GM23338 (cell line): ENCODE results near the gene KIF2C.

ENCODE experiments used
- EZH2 ChIP-seq: fragments of 200-600 bp; sonication (generic); IDR thresholded peaks from one replicate; pipeline ENCODE4 v1.8.0; 2017; ENCODE audit warnings: antibody characterized with exemption, mild to moderate bottlenecking, low read depth; ENCODE audit not compliant: unreplicated experiment
- POLR2AphosphoS5 ChIP-seq: IDR thresholded peaks from 2 replicates; pipeline ENCODE4 v1.6.1; 2016; ENCODE audit warnings: antibody characterized with exemption, low read depth
- ZNF114 ChIP-seq: fragments of 250-450 bp; sonication (Bioruptor Pico); IDR thresholded peaks from 2 replicates; pipeline ENCODE4 v1.5.0; 2020; ENCODE audit warnings: mild to moderate bottlenecking, moderate library complexity
- ZNF331 ChIP-seq: fragments of 250-450 bp; sonication (Bioruptor Pico); IDR thresholded peaks from 2 replicates; pipeline ENCODE4 v1.5.0; 2020; ENCODE audit warnings: low read depth, mild to moderate bottlenecking, moderate library complexity
- TF ChIP-seq, protein P1 (sequence below), 2 experiments: fragments of 200-600 bp in 1 of 2; sonication (generic) in 1 of 2; conservative IDR thresholded peaks; 2 replicates each; pipeline versions ENCODE4 v1.5.1 to v1.6.1; 2016 to 2017; ENCODE audit warnings: antibody characterized with exemption in 2 of 2, low read depth in 2 of 2, mild to moderate bottlenecking in 2 of 2, moderate library complexity in 1 of 2

DNA sequence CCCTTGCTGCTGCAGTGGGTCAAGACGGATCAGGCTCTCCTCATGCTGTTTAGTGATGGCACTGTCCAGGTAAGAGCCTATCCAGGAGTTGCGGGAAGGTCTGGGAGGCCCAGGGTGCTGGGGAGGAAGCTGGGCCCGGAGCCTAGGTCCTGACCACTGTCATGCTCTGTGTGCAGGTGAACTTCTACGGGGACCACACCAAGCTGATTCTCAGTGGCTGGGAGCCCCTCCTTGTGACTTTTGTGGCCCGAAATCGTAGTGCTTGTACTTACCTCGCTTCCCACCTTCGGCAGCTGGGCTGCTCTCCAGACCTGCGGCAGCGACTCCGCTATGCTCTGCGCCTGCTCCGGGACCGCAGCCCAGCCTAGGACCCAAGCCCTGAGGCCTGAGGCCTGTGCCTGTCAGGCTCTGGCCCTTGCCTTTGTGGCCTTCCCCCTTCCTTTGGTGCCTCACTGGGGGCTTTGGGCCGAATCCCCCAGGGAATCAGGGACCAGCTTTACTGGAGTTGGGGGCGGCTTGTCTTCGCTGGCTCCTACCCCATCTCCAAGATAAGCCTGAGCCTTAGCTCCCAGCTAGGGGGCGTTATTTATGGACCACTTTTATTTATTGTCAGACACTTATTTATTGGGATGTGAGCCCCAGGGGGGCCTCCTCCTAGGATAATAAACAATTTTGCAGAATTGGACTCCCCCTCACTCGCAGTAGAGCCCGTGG, 65.8 kb downstream of the KIF2C start:
- TF ChIP-seq, protein P1, sequence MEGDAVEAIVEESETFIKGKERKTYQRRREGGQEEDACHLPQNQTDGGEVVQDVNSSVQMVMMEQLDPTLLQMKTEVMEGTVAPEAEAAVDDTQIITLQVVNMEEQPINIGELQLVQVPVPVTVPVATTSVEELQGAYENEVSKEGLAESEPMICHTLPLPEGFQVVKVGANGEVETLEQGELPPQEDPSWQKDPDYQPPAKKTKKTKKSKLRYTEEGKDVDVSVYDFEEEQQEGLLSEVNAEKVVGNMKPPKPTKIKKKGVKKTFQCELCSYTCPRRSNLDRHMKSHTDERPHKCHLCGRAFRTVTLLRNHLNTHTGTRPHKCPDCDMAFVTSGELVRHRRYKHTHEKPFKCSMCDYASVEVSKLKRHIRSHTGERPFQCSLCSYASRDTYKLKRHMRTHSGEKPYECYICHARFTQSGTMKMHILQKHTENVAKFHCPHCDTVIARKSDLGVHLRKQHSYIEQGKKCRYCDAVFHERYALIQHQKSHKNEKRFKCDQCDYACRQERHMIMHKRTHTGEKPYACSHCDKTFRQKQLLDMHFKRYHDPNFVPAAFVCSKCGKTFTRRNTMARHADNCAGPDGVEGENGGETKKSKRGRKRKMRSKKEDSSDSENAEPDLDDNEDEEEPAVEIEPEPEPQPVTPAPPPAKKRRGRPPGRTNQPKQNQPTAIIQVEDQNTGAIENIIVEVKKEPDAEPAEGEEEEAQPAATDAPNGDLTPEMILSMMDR (conservative IDR thresholded peaks at IDR 0.05; ENCODE audit: low read depth in 2 of 2): peak; percentile 42 to 49
- TF ChIP-seq ZNF331 (CRISPR knock-in tag) (no peak), POLR2AphosphoS5 (no peak), EZH2 (no peak), ZNF114 (no peak)
